HepG2 (cell line): ENCODE results near the gene CXorf38. TPM values are rescaled to one million over a fixed set of nuclear protein-coding genes. Genes with fewer than 3 reads are reported as not detected.
A peak's percentile ranks its signal among the peaks of the same experiment; 100 is the strongest.

Experiments
- ATAC-seq: fragments of 200-7000 bp; cut with Tn5 transposase; 3 replicates; pipeline ENCODE4 v1.9.1; 2020; ENCODE audit warnings: mild to moderate bottlenecking, moderate library complexity
- BruUV-seq: library from RNA; stranded (reverse); fragments of 400-500 nt; replicated peaks from 2 replicates; lab custom pipeline; 2021; lab: Mats Ljungman, UMichigan
- CTCF ChIA-PET: fragments of 300-600 bp; formaldehyde crosslinking; extraction: SDS; loops from one replicate; lab custom pipeline; 2021; ENCODE audit warnings: low total read pairs, inconsistent platforms, low intra/inter-chr PET ratio; lab: Yijun Ruan, JAX
- POLR2A ChIA-PET: fragments of 350-600 bp; sonication (Branson Sonifier 250); formaldehyde crosslinking; loops from one replicate; lab custom pipeline; 2020; ENCODE audit warnings: antibody characterized with exemption, inconsistent platforms; lab: Yijun Ruan, JAX
- DNase-seq: peaks from one replicate; pipeline ENCODE4 v3.0.0-alpha.2; 2015; ENCODE audit warnings: low spot score
- FAIRE-seq: peaks from 3 replicates; lab custom pipeline; 2011; peaks lifted over from hg19 to GRCh38; lab: Jason Lieb, UNC
- H2AFZ ChIP-seq: one replicate; pipeline ENCODE4 v1.6.1; 2011; ENCODE audit warnings: low read length, inconsistent platforms
- H3K27ac ChIP-seq: fragments of 300-600 bp; 3 replicates; pipeline ENCODE4 v1.8.0; 2011; ENCODE audit warnings: mixed run types, mild to moderate bottlenecking, mixed read lengths, low read length, inconsistent platforms; ENCODE audit not compliant: insufficient read depth; ENCODE audit errors: extremely low read length
- H3K27me3 ChIP-seq, 2 experiments: fragments of 200-600 bp in 1 of 2; 2 replicates in 1 of 2; 3 replicates in 1 of 2; pipeline versions ENCODE4 v1.6.0 to v1.8.0; 2011; ENCODE audit warnings: low read length in 2 of 2, mild to moderate bottlenecking in 2 of 2, moderate library complexity in 2 of 2, inconsistent platforms in 1 of 2; ENCODE audit not compliant: insufficient read depth in 2 of 2, control insufficient read depth in 1 of 2
- H3K36me3 ChIP-seq, 2 experiments: fragments of 200-600 bp in 1 of 2; replicated peaks in 1 of 2; 2 replicates in 1 of 2; 3 replicates in 1 of 2; pipeline versions ENCODE4 v1.5.1 to v1.8.0; 2011; ENCODE audit warnings: low read length in 2 of 2, inconsistent platforms in 1 of 2; ENCODE audit not compliant: insufficient read depth in 2 of 2, control insufficient read depth in 1 of 2
- H3K4me1 ChIP-seq: 2 replicates; pipeline ENCODE4 v1.5.1; 2012; ENCODE audit warnings: low read length, inconsistent platforms; ENCODE audit not compliant: insufficient read depth
- H3K4me2 ChIP-seq: 2 replicates; pipeline ENCODE4 v1.6.0; 2011; ENCODE audit warnings: low read depth, low read length, inconsistent platforms
- H3K4me3 ChIP-seq, 3 experiments: fragments of 200-600 bp in 1 of 3; sonication (generic), shearing (Covaris generic) in 1 of 3; replicated peaks in 1 of 3; 2 replicates each; pipeline ENCODE4 v1.5.1; 2011 to 2016; ENCODE audit warnings: low read length in 3 of 3, inconsistent platforms in 2 of 3, low read depth in 2 of 3, mild to moderate bottlenecking in 2 of 3, control low read depth in 1 of 3, mixed read lengths in 1 of 3; ENCODE audit not compliant: insufficient read depth in 1 of 3
- H3K79me2 ChIP-seq: one replicate; pipeline ENCODE4 v1.6.1; 2011; ENCODE audit warnings: low read length, inconsistent platforms; ENCODE audit not compliant: insufficient read depth
- H3K9ac ChIP-seq: 2 replicates; pipeline ENCODE4 v1.6.0; 2011; ENCODE audit warnings: mild to moderate bottlenecking, low read depth, low read length, inconsistent platforms; ENCODE audit not compliant: insufficient read depth
- H3K9me3 ChIP-seq: 2 replicates; pipeline ENCODE4 v1.5.1; 2012; ENCODE audit warnings: mild to moderate bottlenecking, low read length
- H4K20me1 ChIP-seq: 2 replicates; pipeline ENCODE4 v1.6.0; 2011; ENCODE audit warnings: inconsistent platforms, mild to moderate bottlenecking, low read length, moderate library complexity; ENCODE audit not compliant: insufficient read depth
- CEBPB ChIP-seq: IDR thresholded peaks from 2 replicates; pipeline ENCODE4 v1.6.1; 2011; ENCODE audit warnings: low read depth, low read length, improper control_type of control experiment, borderline replicate concordance
- MAF1 ChIP-seq: sonication (generic); formaldehyde crosslinking; IDR thresholded peaks from 2 replicates; pipeline ENCODE4 v1.5.0; 2020; ENCODE audit warnings: missing genetic modification reagents, borderline replicate concordance
- ZNF234 ChIP-seq: sonication (generic); formaldehyde crosslinking; conservative IDR thresholded peaks from 2 replicates; pipeline ENCODE4 v1.5.1; 2020; ENCODE audit warnings: mild to moderate bottlenecking, missing genetic modification reagents
- WGBS: methylation state at CpG from one replicate; pipeline ENCODE4 v1.1.6; 2017; ENCODE audit warnings: low lambda C conversion rate; 5-methylcytosine and 5-hydroxymethylcytosine counted together
- in situ Hi-C: cut with HindIII; loops from 2 replicates; pipeline ENCODE4 v1.10.0; 2017; ENCODE audit warnings: low pct_unique_long_range_greater_than_20kb; ENCODE audit not compliant: extremely low pct_ligation_motif_present
- intact Hi-C: fragments of 100-400 bp; cut with micrococcal nuclease; formaldehyde crosslinking; loops from one replicate; pipeline ENCODE4 v1.10.0; 2022; ENCODE audit not compliant: unreplicated experiment
- polyA plus RNA-seq, 8 experiments: library from polyadenylated mRNA; depleted of rRNA in 3 of 8; stranded (reverse) in 7 of 8; unstranded in 1 of 8; fragments of >200 nt; fragmentation: Illumina TruSeq in 4 of 8; extraction: Trizol in 4 of 8; gene quantifications; 2 replicates each; pipeline versions ENCODE4 v1.2.1 to v1.2.3, GENCODE V29; 2011 to 2016; ENCODE audit warnings: low read depth in 4 of 8, missing spikeins in 1 of 8, mixed read lengths in 1 of 8; ENCODE audit not compliant: insufficient read depth in 1 of 8
- total RNA-seq, 5 experiments: library from RNA; depleted of rRNA; stranded (reverse); fragments of >200 nt; fragmentation: Illumina TruSeq; extraction: Trizol; gene quantifications; 2 replicates each; pipeline ENCODE4 v1.2.3, GENCODE V29; 2016; ENCODE audit warnings: low read depth in 1 of 5

CXorf38 gene
- total and polyA plus RNA-seq, 2 of the 13 experiments (the other 11 are each of a cell fraction or from before 2014, with no cell fraction given): 4.6 to 6.7 TPM

DNA sequence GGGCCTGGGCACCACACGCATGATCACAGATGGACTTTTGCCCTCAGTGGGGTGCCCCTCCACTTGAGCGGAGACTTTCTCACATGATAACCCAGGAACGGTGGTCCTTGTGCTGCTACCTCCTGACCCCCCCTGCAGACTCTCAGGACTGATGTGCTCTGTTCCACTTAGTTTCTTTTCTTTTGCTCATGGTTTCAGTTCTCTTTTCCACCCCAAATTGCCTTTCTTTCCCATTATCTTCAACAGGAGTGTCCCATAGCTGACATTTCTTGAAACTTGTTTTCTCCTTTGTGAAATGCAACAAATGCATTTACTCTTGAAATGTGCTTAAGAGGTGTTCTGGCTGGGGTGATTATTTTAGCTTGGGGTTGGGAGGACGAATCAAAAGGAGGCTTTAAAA lies 15.2 kb downstream of the CXorf38 start:
- H3K36me3 ChIP-seq: peaks cover 4 to 20% of the 10 kb centered on the region in 2 experiments; a peak in 3 of 5 replicates
- H3K9ac ChIP-seq: no peak overlapping the region
- POLR2A ChIA-PET: no interaction called here
- in situ Hi-C loops: no loop called here
- no peak overlapping the region for H3K4me2 ChIP-seq
- no peak for DNase-seq
- H3K4me1 ChIP-seq: no peaks in the 10 kb centered on the region
- no peaks in the 10 kb centered on the region for H3K27me3 ChIP-seq
- no peaks in the 10 kb centered on the region for H3K79me2 ChIP-seq
- TF ChIP-seq MAF1 (CRISPR knock-in tag): no peak
- TF ChIP-seq, all 625 proteins: peak for 0
- Histone ChIP-seq H4K20me1 (no peaks in the 10 kb centered on the region), H3K27ac (no peak overlapping the region), H3K9me3 (no peaks in the 10 kb centered on the region), H2AFZ (no peak overlapping the region), H3K4me3 (no peak overlapping the region)
- 92% methylated on average over 1 of the region's 4 CpGs for WGBS
- intact Hi-C loops: no loop called here
- BruUV-seq: no TSS peak
- no peak for ATAC-seq
- CTCF ChIA-PET: no interaction called here
- no peak for FAIRE-seq

DNA sequence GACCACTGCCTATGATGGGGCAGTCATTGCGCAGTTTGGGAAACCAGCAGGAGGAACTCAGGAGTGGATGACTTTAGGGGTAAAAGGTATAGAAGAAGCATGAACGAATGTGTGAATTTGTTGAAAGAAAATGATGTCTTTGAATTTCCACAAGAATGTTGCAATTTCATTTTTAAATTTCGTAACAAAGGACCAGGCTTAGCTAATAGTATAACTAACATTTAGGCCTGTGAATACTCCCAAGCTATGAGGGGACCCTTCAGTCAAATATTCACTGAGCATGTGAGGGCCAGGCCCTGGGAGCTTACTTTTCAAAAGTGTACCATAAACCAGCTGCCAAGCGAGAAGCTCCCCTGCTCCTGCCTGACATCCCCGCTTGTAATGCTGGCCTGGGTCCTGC lies 18.9 kb downstream of the CXorf38 start:
- DNase-seq: no peak
- ChIA-PET POLR2A (no interaction called here), CTCF (no interaction called here)
- ATAC-seq: no peak
- Histone ChIP-seq H3K79me2 (no peaks in the 10 kb centered on the region), H3K36me3 (peaks cover 3 to 8% of the 10 kb centered on the region in 2 experiments; a peak in 3 of 5 replicates), H3K4me2 (no peak overlapping the region), H4K20me1 (no peaks in the 10 kb centered on the region), H3K4me3 (no peak overlapping the region), H3K9me3 (no peaks in the 10 kb centered on the region), H3K27ac (no peak overlapping the region), H3K9ac (no peak overlapping the region), H3K4me1 (no peaks in the 10 kb centered on the region), H3K27me3 (no peaks in the 10 kb centered on the region), H2AFZ (no peak overlapping the region)
- 100% methylated on average over 5 of the region's 5 CpGs for WGBS
- in situ Hi-C loops: no loop called here
- FAIRE-seq: no peak
- BruUV-seq: no TSS peak
- TF ChIP-seq CEBPB: peak; percentile 50; the same call in 1 of the 2 replicates
- no peak for TF ChIP-seq ZNF234 (CRISPR knock-in tag)
- intact Hi-C loops: no loop called here
